Astrocyte of the cerebellum (primary cell): ENCODE results near the gene MED28.

Source experiments
- DNase-seq: peaks from one replicate; pipeline ENCODE4 v3.0.0-alpha.2; 2011; ENCODE audit warnings: low read depth
- H3K4me3 ChIP-seq: 2 replicates; pipeline ENCODE4 v1.5.1; 2011; ENCODE audit warnings: mild to moderate bottlenecking, low read depth, low read length, moderate library complexity
- in situ Hi-C: cut with HindIII; loops from 2 replicates; pipeline ENCODE4 v1.10.0; 2017; ENCODE audit warnings: low sequenced_read_pairs
- TF ChIP-seq, protein P1 (sequence below): IDR thresholded peaks from 2 replicates; pipeline ENCODE4 v1.5.1; 2012; ENCODE audit warnings: low read length, low read depth, moderate library complexity, mild to moderate bottlenecking; ENCODE audit errors: missing control alignments

MED28 gene

DNA sequence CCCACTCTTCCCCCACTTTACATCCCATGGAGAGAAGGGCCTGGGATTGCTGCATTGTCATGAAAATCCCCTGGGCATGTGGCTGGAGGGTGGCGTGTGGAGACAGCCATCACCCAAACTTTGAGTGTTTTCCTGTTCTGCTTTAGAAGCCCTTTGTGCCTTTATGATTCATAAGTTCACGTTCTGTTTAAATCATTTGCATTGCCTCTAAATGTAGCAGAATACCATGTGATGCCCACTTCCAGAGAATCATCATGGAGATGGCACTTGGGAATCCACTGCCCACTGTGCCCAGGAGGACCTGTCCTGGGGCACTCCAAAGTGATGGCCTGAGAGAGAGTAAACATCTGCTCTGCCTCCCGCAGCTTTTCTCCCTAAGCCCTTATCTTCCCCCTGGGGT, 52.8 kb downstream of the MED28 start:
- no peak for DNase-seq
- TF ChIP-seq, protein P1, sequence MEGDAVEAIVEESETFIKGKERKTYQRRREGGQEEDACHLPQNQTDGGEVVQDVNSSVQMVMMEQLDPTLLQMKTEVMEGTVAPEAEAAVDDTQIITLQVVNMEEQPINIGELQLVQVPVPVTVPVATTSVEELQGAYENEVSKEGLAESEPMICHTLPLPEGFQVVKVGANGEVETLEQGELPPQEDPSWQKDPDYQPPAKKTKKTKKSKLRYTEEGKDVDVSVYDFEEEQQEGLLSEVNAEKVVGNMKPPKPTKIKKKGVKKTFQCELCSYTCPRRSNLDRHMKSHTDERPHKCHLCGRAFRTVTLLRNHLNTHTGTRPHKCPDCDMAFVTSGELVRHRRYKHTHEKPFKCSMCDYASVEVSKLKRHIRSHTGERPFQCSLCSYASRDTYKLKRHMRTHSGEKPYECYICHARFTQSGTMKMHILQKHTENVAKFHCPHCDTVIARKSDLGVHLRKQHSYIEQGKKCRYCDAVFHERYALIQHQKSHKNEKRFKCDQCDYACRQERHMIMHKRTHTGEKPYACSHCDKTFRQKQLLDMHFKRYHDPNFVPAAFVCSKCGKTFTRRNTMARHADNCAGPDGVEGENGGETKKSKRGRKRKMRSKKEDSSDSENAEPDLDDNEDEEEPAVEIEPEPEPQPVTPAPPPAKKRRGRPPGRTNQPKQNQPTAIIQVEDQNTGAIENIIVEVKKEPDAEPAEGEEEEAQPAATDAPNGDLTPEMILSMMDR = no peak
- in situ Hi-C loops = no loop called here
- H3K4me3 ChIP-seq = no peak overlapping the region

DNA sequence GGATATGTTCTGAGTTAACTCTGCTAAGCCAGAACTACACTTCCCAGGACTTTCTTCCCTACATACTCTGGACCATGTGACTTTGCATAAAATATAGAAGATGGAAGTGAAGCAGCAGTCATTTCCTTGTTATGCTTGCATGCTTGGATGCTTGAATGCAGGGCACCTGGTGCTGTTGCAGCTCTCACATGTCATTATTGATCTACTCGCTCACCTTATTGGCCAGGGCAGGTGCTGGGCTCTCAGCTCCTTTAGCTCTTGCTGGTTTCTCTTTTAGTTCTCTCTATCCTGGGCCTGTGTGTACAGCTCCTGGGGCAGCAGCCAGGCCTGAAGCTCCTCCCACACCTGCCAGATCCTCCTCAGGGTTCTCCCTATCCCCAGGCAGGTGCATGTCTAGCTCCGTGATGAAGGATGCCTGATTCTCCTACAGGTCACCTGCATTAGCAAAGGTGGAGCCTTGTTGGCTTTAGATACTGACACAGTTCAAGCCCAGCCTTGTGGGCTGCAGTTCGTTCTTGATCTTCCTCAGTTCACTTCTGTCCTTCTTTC, 53.3 kb downstream of the MED28 start:
- TF ChIP-seq, protein P1 = no peak
- in situ Hi-C loops = no loop called here
- no peak for DNase-seq
- H3K4me3 ChIP-seq = no peak overlapping the region

DNA sequence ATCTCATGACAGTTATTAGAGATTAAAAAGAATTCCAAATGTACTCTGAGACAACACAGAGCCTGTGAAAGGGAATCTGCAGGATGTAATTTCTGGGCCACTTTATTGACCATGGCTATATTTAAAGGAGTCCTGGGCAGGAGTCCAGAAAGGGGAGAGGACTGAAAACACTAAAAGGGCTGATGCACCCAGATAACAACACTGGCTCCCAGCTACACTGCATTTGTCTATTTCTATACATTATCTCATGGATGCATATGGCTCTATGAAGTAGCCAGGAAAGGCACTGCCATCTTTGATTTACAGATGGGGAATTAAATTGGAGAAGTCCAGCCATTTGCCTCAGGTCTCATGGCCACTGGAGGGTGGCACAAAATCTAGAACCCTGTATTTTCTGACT, 56.0 kb downstream of the MED28 start:
- H3K4me3 ChIP-seq = no peak overlapping the region
- in situ Hi-C loops = no loop called here
- TF ChIP-seq, protein P1 = no peak
- DNase-seq = no peak

DNA sequence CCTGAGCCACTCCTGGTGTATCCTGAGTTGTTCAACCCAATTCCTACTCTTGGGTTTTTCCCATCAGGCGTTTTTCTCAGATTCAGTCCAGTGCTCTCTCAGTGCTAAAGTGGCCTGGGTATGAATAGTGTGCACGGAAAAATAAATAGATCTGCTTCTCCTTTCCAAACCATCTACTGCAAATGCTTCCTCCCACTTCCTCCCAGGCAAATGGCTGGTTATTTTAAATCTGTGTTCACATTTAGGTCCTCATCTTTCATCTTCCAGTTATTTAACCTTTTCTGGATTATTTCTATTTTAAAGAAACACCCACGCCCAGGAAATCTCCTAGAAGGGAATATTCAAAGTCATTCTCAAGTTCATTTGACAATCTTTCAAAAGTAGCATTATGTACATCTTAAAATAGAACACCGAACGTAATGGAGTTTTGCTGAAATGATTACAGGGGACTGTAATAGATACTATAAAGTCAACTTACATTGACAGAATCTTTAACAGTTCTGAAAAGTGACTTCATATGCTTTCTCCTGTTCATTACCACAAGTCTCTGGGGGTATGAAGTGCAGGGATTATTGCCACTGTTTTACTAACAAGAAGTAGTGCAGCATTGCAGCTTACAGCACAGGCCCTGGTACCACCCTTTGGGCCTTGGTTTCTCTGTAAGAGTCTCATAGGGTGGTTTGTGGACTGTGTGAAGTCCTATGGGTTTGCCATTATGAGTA, 66.3 kb downstream of the MED28 start:
- TF ChIP-seq, protein P1 = no peak
- DNase-seq = no peak
- no peak overlapping the region for H3K4me3 ChIP-seq
- in situ Hi-C loops = no loop called here

DNA sequence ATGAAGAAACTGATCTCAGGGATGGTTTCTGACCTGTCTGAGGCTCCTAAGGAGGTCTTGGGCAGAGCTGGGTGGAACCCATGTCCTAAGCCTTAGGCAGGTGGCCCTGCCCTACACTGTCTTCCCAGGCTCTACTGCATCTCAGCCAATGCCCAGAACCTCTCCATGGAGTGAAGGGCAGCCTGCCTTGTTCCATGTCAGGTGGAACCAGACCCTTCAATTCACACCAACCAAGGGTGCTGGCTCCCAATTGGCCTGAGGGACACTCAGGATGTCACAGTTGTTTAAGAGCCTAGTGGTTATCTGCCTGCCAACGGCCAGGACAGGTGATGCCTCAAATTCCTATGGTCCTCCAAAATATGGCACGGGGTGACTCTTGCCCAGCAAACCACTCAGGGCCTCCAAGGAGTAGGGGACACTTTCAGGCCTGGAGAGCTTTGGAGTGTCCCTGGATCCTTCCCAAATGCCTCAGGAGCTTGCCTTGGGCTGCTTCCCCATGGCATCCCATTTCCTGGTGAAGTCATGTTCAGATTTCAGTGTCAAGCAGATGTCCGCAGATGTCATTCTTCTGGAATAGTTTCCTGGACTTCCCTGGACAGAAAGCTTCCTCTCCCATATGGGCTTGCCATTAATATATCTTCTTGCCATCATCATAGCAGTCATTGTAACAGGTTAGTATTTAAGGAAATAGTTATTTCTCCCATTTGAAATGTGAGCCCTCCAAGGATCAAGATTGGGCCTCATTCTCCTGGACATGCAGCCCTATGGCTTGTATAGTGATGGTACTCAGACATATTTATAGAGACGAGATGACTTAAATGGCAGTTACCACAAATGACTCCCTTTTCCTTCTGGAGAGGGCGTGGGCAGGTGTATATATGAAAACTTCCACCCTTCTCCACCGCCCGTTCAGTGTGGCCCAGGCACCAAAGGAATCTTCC, 67.1 kb downstream of the MED28 start:
- TF ChIP-seq, protein P1 = no peak
- in situ Hi-C loops = no loop called here
- H3K4me3 ChIP-seq = no peak overlapping the region
- no peak for DNase-seq

DNA sequence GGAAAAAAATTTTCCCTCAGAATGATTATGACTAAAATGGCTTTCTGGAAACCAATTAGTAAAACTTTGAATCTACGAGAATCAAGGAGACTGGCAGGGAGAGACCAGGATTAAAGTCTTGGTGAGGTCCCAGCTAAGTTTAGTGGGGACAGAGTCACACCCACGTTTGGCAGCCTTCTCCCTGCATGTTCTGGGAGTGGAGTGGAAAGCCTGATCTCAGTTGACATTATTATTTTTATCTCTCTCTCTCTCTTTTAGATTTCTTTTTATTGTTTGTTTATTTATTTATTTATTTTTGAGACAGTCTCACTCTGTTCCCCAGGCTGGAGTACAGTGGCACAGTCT, 67.8 kb downstream of the MED28 start:
- in situ Hi-C loops = no loop called here
- TF ChIP-seq, protein P1 = no peak

More for the DNA sequence above, 67.8 kb downstream of the MED28 start:
- H3K4me3 ChIP-seq = no peak overlapping the region
- DNase-seq = no peak
